HepG2 (cell line): ENCODE data around the gene USP32. TPM values are rescaled to one million over a fixed set of nuclear protein-coding genes. Genes with fewer than 3 reads are reported as not detected.

Source experiments
- ZNF557 ChIP-seq: sonication (generic); formaldehyde crosslinking; IDR thresholded peaks from 2 replicates; pipeline ENCODE4 v1.4.0; 2020; ENCODE audit warnings: missing genetic modification reagents
- ZNF652 ChIP-seq: IDR thresholded peaks from 2 replicates; pipeline ENCODE4 v1.6.1; 2016; ENCODE audit warnings: low read depth, borderline replicate concordance
- polyA plus RNA-seq, 8 experiments: library from polyadenylated mRNA; depleted of rRNA in 3 of 8; stranded (reverse) in 7 of 8; unstranded in 1 of 8; fragments of >200 nt; fragmentation: Illumina TruSeq in 4 of 8; extraction: Trizol in 4 of 8; gene quantifications; 2 replicates each; pipeline versions ENCODE4 v1.2.1 to v1.2.3, GENCODE V29; 2011 to 2016; ENCODE audit warnings: low read depth in 4 of 8, missing spikeins in 1 of 8, mixed read lengths in 1 of 8; ENCODE audit not compliant: insufficient read depth in 1 of 8
- total RNA-seq, 5 experiments: library from RNA; depleted of rRNA; stranded (reverse); fragments of >200 nt; fragmentation: Illumina TruSeq; extraction: Trizol; gene quantifications; 2 replicates each; pipeline ENCODE4 v1.2.3, GENCODE V29; 2016; ENCODE audit warnings: low read depth in 1 of 5
- TF ChIP-seq, protein P1 (sequence below), 2 experiments: sonication (generic) in 1 of 2; formaldehyde crosslinking in 1 of 2; IDR thresholded peaks; 2 replicates each; pipeline versions ENCODE4 v1.6.1 to v1.9.0; 2014 to 2022; ENCODE audit warnings: antibody characterized with exemption in 1 of 2, borderline replicate concordance in 1 of 2, inconsistent platforms in 1 of 2, low read depth in 1 of 2, missing genetic modification reagents in 1 of 2
- TF ChIP-seq, protein P2 (sequence below): sonication (generic); formaldehyde crosslinking; IDR thresholded peaks from 2 replicates; pipeline ENCODE4 v1.9.0; 2022; ENCODE audit warnings: low read depth, missing genetic modification reagents
- TF ChIP-seq, protein P3 (sequence below), 2 experiments: IDR thresholded peaks; 2 replicates each; pipeline ENCODE4 v1.6.1; 2011 to 2012; ENCODE audit warnings: low read length in 2 of 2, borderline replicate concordance in 1 of 2, low read depth in 1 of 2, mild to moderate bottlenecking in 1 of 2, moderate library complexity in 1 of 2
- TF ChIP-seq, protein P4 (sequence below): sonication (generic); formaldehyde crosslinking; IDR thresholded peaks from 2 replicates; pipeline ENCODE4 v1.4.0; 2020; ENCODE audit warnings: missing genetic modification reagents
- TF ChIP-seq, protein P5 (sequence below): sonication (generic); formaldehyde crosslinking; IDR thresholded peaks from 2 replicates; pipeline ENCODE4 v1.8.0; 2022; ENCODE audit warnings: mild to moderate bottlenecking, missing genetic modification reagents
- TF ChIP-seq, protein P6 (sequence below): sonication (generic); formaldehyde crosslinking; IDR thresholded peaks from 2 replicates; pipeline ENCODE4 v1.4.0; 2020; ENCODE audit warnings: missing genetic modification reagents

Gene USP32
- total and polyA plus RNA-seq, 2 of the 13 experiments (the other 11 are each of a cell fraction or from before 2014, with no cell fraction given), result 24.9 to 39.9 TPM

DNA sequence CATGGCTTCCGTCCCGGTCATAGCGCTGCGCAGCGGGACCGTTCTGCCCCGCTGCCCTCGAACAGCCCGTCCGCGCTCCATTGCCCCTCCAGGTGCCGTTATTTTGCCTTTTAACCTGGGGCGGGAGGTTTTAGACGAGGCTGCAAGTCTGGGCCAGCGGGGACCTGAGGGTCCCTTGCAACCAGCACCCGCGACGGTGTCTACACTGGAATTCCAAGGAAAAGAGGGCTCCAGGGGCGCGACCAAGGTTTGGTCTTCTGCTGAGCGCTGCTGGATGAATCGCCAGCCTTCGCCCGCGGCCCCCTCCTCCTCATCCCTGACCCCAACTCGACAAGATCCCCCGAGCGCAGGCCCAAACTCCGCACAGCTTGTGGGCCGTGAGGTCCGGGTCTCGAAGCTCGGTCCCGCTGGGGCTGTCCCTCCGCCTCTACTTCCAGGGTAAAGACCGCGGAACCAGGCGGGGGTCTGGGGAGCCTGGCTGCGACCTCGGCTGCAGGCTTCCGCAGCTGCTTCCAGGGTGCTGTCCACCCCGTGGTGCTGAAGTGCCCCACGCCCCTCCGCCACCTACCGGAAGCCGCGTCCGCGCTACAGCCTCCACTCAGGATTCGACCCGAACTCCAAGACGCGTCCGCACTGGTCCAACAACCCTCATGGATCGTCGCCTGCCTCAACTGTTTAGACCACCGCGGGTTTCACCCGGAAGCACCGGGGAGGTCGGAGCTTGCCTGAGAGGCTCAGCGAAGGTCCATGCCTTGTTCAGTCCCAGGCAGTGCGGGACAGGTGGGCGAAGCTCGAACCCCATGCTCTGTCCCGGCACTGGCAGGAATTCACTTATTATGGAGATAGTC is 252.3 kb downstream of the USP32 start (continued):
- TF ChIP-seq, protein P1, sequence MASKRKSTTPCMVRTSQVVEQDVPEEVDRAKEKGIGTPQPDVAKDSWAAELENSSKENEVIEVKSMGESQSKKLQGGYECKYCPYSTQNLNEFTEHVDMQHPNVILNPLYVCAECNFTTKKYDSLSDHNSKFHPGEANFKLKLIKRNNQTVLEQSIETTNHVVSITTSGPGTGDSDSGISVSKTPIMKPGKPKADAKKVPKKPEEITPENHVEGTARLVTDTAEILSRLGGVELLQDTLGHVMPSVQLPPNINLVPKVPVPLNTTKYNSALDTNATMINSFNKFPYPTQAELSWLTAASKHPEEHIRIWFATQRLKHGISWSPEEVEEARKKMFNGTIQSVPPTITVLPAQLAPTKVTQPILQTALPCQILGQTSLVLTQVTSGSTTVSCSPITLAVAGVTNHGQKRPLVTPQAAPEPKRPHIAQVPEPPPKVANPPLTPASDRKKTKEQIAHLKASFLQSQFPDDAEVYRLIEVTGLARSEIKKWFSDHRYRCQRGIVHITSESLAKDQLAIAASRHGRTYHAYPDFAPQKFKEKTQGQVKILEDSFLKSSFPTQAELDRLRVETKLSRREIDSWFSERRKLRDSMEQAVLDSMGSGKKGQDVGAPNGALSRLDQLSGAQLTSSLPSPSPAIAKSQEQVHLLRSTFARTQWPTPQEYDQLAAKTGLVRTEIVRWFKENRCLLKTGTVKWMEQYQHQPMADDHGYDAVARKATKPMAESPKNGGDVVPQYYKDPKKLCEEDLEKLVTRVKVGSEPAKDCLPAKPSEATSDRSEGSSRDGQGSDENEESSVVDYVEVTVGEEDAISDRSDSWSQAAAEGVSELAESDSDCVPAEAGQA (IDR thresholded peaks at IDR 0.05; ENCODE audit: low read depth), result no peak
- TF ChIP-seq, protein P1 (CRISPR knock-in tag; IDR thresholded peaks at IDR 0.05; ENCODE audit: borderline replicate concordance), result 0 out of 2 replicates have a peak, but pooled peaks have one; percentile 89
- TF ChIP-seq ZNF557 (CRISPR knock-in tag), result peak; percentile 91; the same call in 1 of the 2 replicates
- peak; percentile 54; the same call in 1 of the 2 replicates for TF ChIP-seq ZNF652 (CRISPR knock-in tag)
- TF ChIP-seq, protein P2, sequence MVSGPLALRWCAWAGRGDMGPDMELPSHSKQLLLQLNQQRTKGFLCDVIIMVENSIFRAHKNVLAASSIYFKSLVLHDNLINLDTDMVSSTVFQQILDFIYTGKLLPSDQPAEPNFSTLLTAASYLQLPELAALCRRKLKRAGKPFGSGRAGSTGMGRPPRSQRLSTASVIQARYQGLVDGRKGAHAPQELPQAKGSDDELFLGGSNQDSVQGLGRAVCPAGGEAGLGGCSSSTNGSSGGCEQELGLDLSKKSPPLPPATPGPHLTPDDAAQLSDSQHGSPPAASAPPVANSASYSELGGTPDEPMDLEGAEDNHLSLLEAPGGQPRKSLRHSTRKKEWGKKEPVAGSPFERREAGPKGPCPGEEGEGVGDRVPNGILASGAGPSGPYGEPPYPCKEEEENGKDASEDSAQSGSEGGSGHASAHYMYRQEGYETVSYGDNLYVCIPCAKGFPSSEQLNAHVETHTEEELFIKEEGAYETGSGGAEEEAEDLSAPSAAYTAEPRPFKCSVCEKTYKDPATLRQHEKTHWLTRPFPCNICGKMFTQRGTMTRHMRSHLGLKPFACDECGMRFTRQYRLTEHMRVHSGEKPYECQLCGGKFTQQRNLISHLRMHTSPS (CRISPR knock-in tag), result peak; percentile 28; the same call in 1 of the 2 replicates
- TF ChIP-seq, protein P3, sequence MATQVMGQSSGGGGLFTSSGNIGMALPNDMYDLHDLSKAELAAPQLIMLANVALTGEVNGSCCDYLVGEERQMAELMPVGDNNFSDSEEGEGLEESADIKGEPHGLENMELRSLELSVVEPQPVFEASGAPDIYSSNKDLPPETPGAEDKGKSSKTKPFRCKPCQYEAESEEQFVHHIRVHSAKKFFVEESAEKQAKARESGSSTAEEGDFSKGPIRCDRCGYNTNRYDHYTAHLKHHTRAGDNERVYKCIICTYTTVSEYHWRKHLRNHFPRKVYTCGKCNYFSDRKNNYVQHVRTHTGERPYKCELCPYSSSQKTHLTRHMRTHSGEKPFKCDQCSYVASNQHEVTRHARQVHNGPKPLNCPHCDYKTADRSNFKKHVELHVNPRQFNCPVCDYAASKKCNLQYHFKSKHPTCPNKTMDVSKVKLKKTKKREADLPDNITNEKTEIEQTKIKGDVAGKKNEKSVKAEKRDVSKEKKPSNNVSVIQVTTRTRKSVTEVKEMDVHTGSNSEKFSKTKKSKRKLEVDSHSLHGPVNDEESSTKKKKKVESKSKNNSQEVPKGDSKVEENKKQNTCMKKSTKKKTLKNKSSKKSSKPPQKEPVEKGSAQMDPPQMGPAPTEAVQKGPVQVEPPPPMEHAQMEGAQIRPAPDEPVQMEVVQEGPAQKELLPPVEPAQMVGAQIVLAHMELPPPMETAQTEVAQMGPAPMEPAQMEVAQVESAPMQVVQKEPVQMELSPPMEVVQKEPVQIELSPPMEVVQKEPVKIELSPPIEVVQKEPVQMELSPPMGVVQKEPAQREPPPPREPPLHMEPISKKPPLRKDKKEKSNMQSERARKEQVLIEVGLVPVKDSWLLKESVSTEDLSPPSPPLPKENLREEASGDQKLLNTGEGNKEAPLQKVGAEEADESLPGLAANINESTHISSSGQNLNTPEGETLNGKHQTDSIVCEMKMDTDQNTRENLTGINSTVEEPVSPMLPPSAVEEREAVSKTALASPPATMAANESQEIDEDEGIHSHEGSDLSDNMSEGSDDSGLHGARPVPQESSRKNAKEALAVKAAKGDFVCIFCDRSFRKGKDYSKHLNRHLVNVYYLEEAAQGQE (IDR thresholded peaks at IDR 0.05; ENCODE audit: borderline replicate concordance in 1 of 2, low read depth in 1 of 2, low read length in 2 of 2), result peak in 1 of 2 experiments; percentile 100
- TF ChIP-seq, protein P4, sequence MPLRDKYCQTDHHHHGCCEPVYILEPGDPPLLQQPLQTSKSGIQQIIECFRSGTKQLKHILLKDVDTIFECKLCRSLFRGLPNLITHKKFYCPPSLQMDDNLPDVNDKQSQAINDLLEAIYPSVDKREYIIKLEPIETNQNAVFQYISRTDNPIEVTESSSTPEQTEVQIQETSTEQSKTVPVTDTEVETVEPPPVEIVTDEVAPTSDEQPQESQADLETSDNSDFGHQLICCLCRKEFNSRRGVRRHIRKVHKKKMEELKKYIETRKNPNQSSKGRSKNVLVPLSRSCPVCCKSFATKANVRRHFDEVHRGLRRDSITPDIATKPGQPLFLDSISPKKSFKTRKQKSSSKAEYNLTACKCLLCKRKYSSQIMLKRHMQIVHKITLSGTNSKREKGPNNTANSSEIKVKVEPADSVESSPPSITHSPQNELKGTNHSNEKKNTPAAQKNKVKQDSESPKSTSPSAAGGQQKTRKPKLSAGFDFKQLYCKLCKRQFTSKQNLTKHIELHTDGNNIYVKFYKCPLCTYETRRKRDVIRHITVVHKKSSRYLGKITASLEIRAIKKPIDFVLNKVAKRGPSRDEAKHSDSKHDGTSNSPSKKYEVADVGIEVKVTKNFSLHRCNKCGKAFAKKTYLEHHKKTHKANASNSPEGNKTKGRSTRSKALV (CRISPR knock-in tag), result peak; percentile 94
- TF ChIP-seq, protein P5, sequence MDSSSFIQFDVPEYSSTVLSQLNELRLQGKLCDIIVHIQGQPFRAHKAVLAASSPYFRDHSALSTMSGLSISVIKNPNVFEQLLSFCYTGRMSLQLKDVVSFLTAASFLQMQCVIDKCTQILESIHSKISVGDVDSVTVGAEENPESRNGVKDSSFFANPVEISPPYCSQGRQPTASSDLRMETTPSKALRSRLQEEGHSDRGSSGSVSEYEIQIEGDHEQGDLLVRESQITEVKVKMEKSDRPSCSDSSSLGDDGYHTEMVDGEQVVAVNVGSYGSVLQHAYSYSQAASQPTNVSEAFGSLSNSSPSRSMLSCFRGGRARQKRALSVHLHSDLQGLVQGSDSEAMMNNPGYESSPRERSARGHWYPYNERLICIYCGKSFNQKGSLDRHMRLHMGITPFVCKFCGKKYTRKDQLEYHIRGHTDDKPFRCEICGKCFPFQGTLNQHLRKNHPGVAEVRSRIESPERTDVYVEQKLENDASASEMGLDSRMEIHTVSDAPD (CRISPR knock-in tag), result peak; percentile 75
- TF ChIP-seq, protein P6, sequence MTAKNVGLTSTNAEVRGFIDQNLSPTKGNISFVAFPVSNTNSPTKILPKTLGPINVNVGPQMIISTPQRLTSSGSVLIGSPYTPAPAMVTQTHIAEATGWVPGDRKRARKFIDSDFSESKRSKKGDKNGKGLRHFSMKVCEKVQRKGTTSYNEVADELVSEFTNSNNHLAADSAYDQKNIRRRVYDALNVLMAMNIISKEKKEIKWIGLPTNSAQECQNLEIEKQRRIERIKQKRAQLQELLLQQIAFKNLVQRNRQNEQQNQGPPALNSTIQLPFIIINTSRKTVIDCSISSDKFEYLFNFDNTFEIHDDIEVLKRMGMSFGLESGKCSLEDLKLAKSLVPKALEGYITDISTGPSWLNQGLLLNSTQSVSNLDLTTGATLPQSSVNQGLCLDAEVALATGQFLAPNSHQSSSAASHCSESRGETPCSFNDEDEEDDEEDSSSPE, result peak; percentile 72
